Neural cell (in vitro differentiated cells): ENCODE results near the gene NYAP1. TPM values are rescaled to one million over a fixed set of nuclear protein-coding genes. Genes with fewer than 3 reads are reported as not detected.

Experiments
- H2AFZ ChIP-seq: fragments of 200-600, 300-800 bp; sonication (generic), shearing (Covaris generic); 2 replicates; pipeline ENCODE4 v1.6.0; 2014; ENCODE audit warnings: low read depth, mild to moderate bottlenecking, antibody characterized with exemption, low read length, moderate library complexity
- H3F3A ChIP-seq: fragments of 200-600 bp; shearing (Covaris generic); 2 replicates; pipeline ENCODE4 v1.6.1; 2016; ENCODE audit warnings: mild to moderate bottlenecking, moderate library complexity, mixed read lengths, antibody characterized with exemption, low read length; ENCODE audit not compliant: insufficient read depth, poor library complexity, severe bottlenecking
- H3K27ac ChIP-seq: fragments of 200-600, 300-800 bp; sonication (generic), shearing (Covaris generic); 2 replicates; pipeline ENCODE4 v1.5.1; 2014; ENCODE audit warnings: mild to moderate bottlenecking, low read length, moderate library complexity
- H3K27me3 ChIP-seq: fragments of 300-800, 200-600 bp; sonication (generic), shearing (Covaris generic); 2 replicates; pipeline ENCODE4 v1.6.0; 2014; ENCODE audit warnings: mild to moderate bottlenecking, low read depth, low read length, moderate library complexity; ENCODE audit not compliant: insufficient read depth
- H3K36me3 ChIP-seq: fragments of 300-800, 200-600 bp; sonication (generic), shearing (Covaris generic); 2 replicates; pipeline ENCODE4 v1.5.1; 2014; ENCODE audit warnings: mild to moderate bottlenecking, antibody characterized with exemption, low read length, moderate library complexity; ENCODE audit not compliant: insufficient read depth
- H3K4me2 ChIP-seq: fragments of 300-800, 200-600 bp; sonication (generic), shearing (Covaris generic); 2 replicates; pipeline ENCODE4 v1.6.0; 2014; ENCODE audit warnings: mild to moderate bottlenecking, low read length
- H3K4me3 ChIP-seq: fragments of 300-800, 200-600 bp; sonication (generic), shearing (Covaris generic); 2 replicates; pipeline ENCODE4 v1.5.1; 2014; ENCODE audit warnings: mild to moderate bottlenecking, low read length, moderate library complexity
- H3K79me2 ChIP-seq: fragments of 200-600 bp; shearing (Covaris generic); replicated peaks from 2 replicates; pipeline ENCODE4 v1.6.0; 2014; ENCODE audit warnings: mild to moderate bottlenecking, low read length, moderate library complexity; ENCODE audit not compliant: insufficient read depth
- H3K9ac ChIP-seq: fragments of 300-800, 200-600 bp; sonication (generic), shearing (Covaris generic); 2 replicates; pipeline ENCODE4 v1.6.1; 2016; ENCODE audit warnings: mild to moderate bottlenecking, low read length, mixed read lengths
- H3K9me2 ChIP-seq: fragments of 200-600 bp; shearing (Covaris generic); 2 replicates; pipeline ENCODE4 v1.6.1; 2016; ENCODE audit warnings: mild to moderate bottlenecking, low read length, mixed read lengths; ENCODE audit not compliant: insufficient read depth
- H3K9me3 ChIP-seq: fragments of 200-600, 300-800 bp; sonication (generic), shearing (Covaris generic); 2 replicates; pipeline ENCODE4 v1.6.1; 2016; ENCODE audit warnings: mild to moderate bottlenecking, mixed run types, low read length, moderate library complexity, mixed read lengths
- H4K20me1 ChIP-seq: fragments of 200-600 bp; shearing (Covaris generic); 2 replicates; pipeline ENCODE4 v1.6.1; 2016; ENCODE audit warnings: mild to moderate bottlenecking, mixed run types; ENCODE audit not compliant: insufficient read depth
- EP300 ChIP-seq: fragments of 450-650 bp; conservative IDR thresholded peaks from 2 replicates; pipeline ENCODE4 v1.6.1; 2014; ENCODE audit warnings: antibody characterized with exemption, mild to moderate bottlenecking, moderate library complexity; ENCODE audit not compliant: poor library complexity, severe bottlenecking
- EZH2 ChIP-seq: fragments of 200-600, 300-800 bp; shearing (Covaris generic), sonication (generic); IDR thresholded peaks from 2 replicates; pipeline ENCODE4 v1.6.1; 2014; ENCODE audit warnings: antibody characterized with exemption, low read length, borderline replicate concordance, mild to moderate bottlenecking; ENCODE audit not compliant: insufficient read depth, poor library complexity, severe bottlenecking
- MXI1 ChIP-seq: fragments of 450-650 bp; conservative IDR thresholded peaks from 2 replicates; pipeline ENCODE4 v1.6.1; 2014; ENCODE audit warnings: antibody characterized with exemption, mild to moderate bottlenecking; ENCODE audit not compliant: poor library complexity, severe bottlenecking
- POLR2AphosphoS5 ChIP-seq: IDR thresholded peaks from 2 replicates; pipeline ENCODE4 v1.6.1; 2012
- RAD21 ChIP-seq: fragments of 450-650 bp; conservative IDR thresholded peaks from 2 replicates; pipeline ENCODE4 v1.6.1; 2014; ENCODE audit warnings: antibody characterized with exemption, mild to moderate bottlenecking, moderate library complexity
- SMC3 ChIP-seq: fragments of 450-650 bp; conservative IDR thresholded peaks from 2 replicates; pipeline ENCODE4 v1.6.1; 2014; ENCODE audit warnings: antibody characterized with exemption, mild to moderate bottlenecking, moderate library complexity; ENCODE audit not compliant: poor library complexity
- TAF1 ChIP-seq: IDR thresholded peaks from 2 replicates; pipeline ENCODE4 v1.6.1; 2012; ENCODE audit warnings: low read depth
- polyA plus RNA-seq: library from polyadenylated mRNA; depleted of rRNA; stranded (reverse); fragments of >200 nt; gene quantifications from 2 replicates; pipeline ENCODE4 v1.2.3, GENCODE V29; 2014
- TF ChIP-seq, protein P1 (sequence below): fragments of 450-650 bp; IDR thresholded peaks from 2 replicates; pipeline ENCODE4 v1.5.1; 2014; ENCODE audit warnings: antibody characterized with exemption, mild to moderate bottlenecking, moderate library complexity; ENCODE audit not compliant: poor library complexity, severe bottlenecking
- TF ChIP-seq, protein P2 (sequence below): IDR thresholded peaks from 2 replicates; pipeline ENCODE4 v1.6.1; 2012; ENCODE audit warnings: borderline replicate concordance

Gene NYAP1
- polyA plus RNA-seq, 1 donor from 2014 or later, result 70.1 TPM

DNA sequence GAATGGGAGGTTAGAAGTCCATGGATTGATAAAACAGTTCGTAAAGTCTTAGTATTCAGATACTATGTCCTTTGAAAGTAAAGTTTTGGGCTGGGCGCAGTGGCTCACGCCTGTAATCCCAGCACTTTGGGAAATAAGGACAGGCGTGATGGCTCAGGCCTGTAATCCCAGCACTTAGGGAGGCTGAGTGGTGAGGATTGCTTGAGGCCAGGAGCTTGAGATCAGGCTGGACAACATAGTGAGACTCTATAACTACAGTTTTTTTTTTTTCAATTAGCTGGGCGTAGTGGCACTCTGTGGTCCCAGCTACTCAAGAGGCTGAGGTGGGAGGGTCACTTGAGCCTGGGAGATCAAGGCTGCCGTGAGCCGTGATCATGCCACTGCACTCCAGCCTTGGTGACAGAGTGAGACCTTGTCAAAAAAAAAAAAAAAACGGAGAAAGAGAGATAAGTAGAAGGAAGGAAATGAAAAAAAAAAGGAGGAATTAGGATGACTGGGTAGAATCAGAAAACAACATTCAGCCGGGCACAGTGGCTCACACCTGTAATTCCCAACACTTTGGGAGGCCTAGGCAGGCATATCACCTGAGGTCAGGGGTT, 29.6 kb downstream of the NYAP1 start:
- no peaks in the 10 kb centered on the region for H3K9me2 ChIP-seq
- no peak overlapping the region for H2AFZ ChIP-seq
- no peak overlapping the region for H3K4me2 ChIP-seq
- H3K36me3 ChIP-seq, result no peaks in the 10 kb centered on the region
- no peaks in the 10 kb centered on the region for H3K27me3 ChIP-seq
- no peaks in the 10 kb centered on the region for H3K79me2 ChIP-seq
- no peaks in the 10 kb centered on the region for H4K20me1 ChIP-seq
- no peak overlapping the region for H3K4me3 ChIP-seq
- no peak overlapping the region for H3K9ac ChIP-seq
- no peaks in the 10 kb centered on the region for H3K9me3 ChIP-seq
- no peaks in the 10 kb centered on the region for H3F3A ChIP-seq
- H3K27ac ChIP-seq, result no peak overlapping the region
- TF ChIP-seq MXI1 (no peak), TAF1 (no peak), SMC3 (no peak), RAD21 (no peak), EP300 (no peak), EZH2 (no peak)
- TF ChIP-seq, protein P1, sequence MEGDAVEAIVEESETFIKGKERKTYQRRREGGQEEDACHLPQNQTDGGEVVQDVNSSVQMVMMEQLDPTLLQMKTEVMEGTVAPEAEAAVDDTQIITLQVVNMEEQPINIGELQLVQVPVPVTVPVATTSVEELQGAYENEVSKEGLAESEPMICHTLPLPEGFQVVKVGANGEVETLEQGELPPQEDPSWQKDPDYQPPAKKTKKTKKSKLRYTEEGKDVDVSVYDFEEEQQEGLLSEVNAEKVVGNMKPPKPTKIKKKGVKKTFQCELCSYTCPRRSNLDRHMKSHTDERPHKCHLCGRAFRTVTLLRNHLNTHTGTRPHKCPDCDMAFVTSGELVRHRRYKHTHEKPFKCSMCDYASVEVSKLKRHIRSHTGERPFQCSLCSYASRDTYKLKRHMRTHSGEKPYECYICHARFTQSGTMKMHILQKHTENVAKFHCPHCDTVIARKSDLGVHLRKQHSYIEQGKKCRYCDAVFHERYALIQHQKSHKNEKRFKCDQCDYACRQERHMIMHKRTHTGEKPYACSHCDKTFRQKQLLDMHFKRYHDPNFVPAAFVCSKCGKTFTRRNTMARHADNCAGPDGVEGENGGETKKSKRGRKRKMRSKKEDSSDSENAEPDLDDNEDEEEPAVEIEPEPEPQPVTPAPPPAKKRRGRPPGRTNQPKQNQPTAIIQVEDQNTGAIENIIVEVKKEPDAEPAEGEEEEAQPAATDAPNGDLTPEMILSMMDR, result no peak
- TF ChIP-seq, protein P2, sequence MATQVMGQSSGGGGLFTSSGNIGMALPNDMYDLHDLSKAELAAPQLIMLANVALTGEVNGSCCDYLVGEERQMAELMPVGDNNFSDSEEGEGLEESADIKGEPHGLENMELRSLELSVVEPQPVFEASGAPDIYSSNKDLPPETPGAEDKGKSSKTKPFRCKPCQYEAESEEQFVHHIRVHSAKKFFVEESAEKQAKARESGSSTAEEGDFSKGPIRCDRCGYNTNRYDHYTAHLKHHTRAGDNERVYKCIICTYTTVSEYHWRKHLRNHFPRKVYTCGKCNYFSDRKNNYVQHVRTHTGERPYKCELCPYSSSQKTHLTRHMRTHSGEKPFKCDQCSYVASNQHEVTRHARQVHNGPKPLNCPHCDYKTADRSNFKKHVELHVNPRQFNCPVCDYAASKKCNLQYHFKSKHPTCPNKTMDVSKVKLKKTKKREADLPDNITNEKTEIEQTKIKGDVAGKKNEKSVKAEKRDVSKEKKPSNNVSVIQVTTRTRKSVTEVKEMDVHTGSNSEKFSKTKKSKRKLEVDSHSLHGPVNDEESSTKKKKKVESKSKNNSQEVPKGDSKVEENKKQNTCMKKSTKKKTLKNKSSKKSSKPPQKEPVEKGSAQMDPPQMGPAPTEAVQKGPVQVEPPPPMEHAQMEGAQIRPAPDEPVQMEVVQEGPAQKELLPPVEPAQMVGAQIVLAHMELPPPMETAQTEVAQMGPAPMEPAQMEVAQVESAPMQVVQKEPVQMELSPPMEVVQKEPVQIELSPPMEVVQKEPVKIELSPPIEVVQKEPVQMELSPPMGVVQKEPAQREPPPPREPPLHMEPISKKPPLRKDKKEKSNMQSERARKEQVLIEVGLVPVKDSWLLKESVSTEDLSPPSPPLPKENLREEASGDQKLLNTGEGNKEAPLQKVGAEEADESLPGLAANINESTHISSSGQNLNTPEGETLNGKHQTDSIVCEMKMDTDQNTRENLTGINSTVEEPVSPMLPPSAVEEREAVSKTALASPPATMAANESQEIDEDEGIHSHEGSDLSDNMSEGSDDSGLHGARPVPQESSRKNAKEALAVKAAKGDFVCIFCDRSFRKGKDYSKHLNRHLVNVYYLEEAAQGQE, result no peak

DNA sequence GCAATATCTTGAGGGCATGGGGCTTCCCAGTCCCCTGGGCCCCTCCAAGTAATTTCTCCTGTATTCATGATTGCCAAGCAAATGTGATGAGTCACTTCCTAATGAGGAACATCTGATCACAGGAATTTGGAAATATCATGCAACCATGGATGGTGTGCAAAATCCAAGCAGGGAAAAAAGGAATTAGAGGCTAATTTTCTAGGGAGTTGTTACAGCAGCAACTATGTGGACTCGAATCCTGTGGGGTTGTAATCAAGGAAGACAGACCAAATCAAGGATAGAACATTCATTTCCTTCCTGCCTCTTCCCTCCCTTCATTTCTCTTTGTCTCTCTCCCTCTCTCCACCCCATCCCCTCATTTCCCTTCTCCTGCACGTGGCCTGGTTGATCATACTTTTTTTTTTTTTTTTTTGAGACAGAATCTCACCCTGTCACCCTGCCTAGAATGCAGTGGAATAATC, 31.4 kb downstream of the NYAP1 start:
- TF ChIP-seq RAD21 (no peak), EP300 (no peak), POLR2AphosphoS5 (no peak), SMC3 (no peak), MXI1 (no peak), TAF1 (no peak), EZH2 (no peak)
- TF ChIP-seq, protein P1, result no peak
- TF ChIP-seq, protein P2, result no peak
- no peaks in the 10 kb centered on the region for H3K27me3 ChIP-seq
- H3K36me3 ChIP-seq, result no peaks in the 10 kb centered on the region
- H3K79me2 ChIP-seq, result no peaks in the 10 kb centered on the region
- no peak overlapping the region for H2AFZ ChIP-seq
- no peaks in the 10 kb centered on the region for H3F3A ChIP-seq
- H3K4me2 ChIP-seq, result no peak overlapping the region
- H3K27ac ChIP-seq, result no peak overlapping the region
- no peaks in the 10 kb centered on the region for H3K9me3 ChIP-seq
- H4K20me1 ChIP-seq, result no peaks in the 10 kb centered on the region
- H3K9me2 ChIP-seq, result no peaks in the 10 kb centered on the region
- H3K9ac ChIP-seq, result no peak overlapping the region
- no peak overlapping the region for H3K4me3 ChIP-seq
